Cardiac muscle cell (in vitro differentiated cells and primary cell): ENCODE results near the gene SEC11A. TPM values are rescaled to one million over a fixed set of nuclear protein-coding genes. Genes with fewer than 3 reads are reported as not detected.
"Not testable (repeated sequence)": the region's sequence is repeated elsewhere in the genome, so short reads cannot be mapped to it uniquely, and the experiment has no call there.

Experiments
- DNase-seq, 2 donors: peaks; one replicate each; pipeline versions ENCODE4 v3.0.0 to v3.0.0-alpha.2; 2010 to 2017; ENCODE audit warnings: low read depth in 1 of 2, low spot score in 1 of 2
- H3K27ac ChIP-seq: fragments of 200-600 bp; sonication (generic); 2 replicates; pipeline ENCODE4 v1.5.1; 2016
- H3K27me3 ChIP-seq: fragments of 200-600 bp; sonication (generic); 2 replicates; pipeline ENCODE4 v1.6.0; 2016; ENCODE audit warnings: control low read depth
- H3K36me3 ChIP-seq: fragments of 200-600 bp; sonication (generic); 2 replicates; pipeline ENCODE4 v1.5.1; 2016; ENCODE audit warnings: control low read depth
- H3K4me1 ChIP-seq: fragments of 200-600 bp; sonication (generic); 2 replicates; pipeline ENCODE4 v1.8.1; 2017; ENCODE audit warnings: low read depth, mild to moderate bottlenecking, mixed run types
- H3K4me3 ChIP-seq: fragments of 200-600 bp; sonication (generic); 2 replicates; pipeline ENCODE4 v1.5.1; 2016; ENCODE audit warnings: mild to moderate bottlenecking
- H3K9me3 ChIP-seq: fragments of 200-600 bp; sonication (generic); 2 replicates; pipeline ENCODE4 v1.5.1; 2017; ENCODE audit warnings: low read depth, mild to moderate bottlenecking, control low read depth
- CTCF ChIP-seq: IDR thresholded peaks from 2 replicates; pipeline ENCODE4 v1.5.1; 2012; ENCODE audit warnings: low read depth, mild to moderate bottlenecking, low read length
- polyA plus RNA-seq: library from polyadenylated mRNA; unstranded; fragments of >200 nt; fragmentation: Nextera tagmentation; extraction: Ambion mirVana; gene quantifications from 2 replicates; pipeline ENCODE4 v1.2.1, GENCODE V29; 2016
- total RNA-seq: library from RNA; depleted of rRNA; stranded (reverse); fragments of >200 nt; gene quantifications from 2 replicates; pipeline ENCODE4 v1.2.3, GENCODE V29; 2016

The SEC11A gene
- total and polyA plus RNA-seq, 2 experiments from 2014 or later, result 117 to 137 TPM

GRCh38 chr15:84689858-84690257 lies 26.1 kb downstream of the SEC11A start:
- Histone ChIP-seq H3K36me3 (peaks cover 28% of the 10 kb centered on the region), H3K9me3 (no peaks in the 10 kb centered on the region), H3K27ac (no peak overlapping the region), H3K4me1 (no peaks in the 10 kb centered on the region), H3K4me3 (no peak overlapping the region), H3K27me3 (no peaks in the 10 kb centered on the region)
- TF ChIP-seq CTCF, result no peak
- no peak for DNase-seq

- H3K4me1 ChIP-seq, H3K9me3 ChIP-seq, DNase-seq, H3K27me3 ChIP-seq, H3K27ac ChIP-seq, H3K4me3 ChIP-seq: not testable (repeated sequence)
- peaks cover 41% of the 10 kb centered on the region for H3K36me3 ChIP-seq
Observed at GRCh38 chr15:84686446-84686845, 29.5 kb downstream of the SEC11A start.

GRCh38 chr15:84685304-84685703 lies 30.6 kb downstream of the SEC11A start:
- H3K4me1 ChIP-seq, result no peaks in the 10 kb centered on the region
- no peak for TF ChIP-seq CTCF
- peaks cover 40% of the 10 kb centered on the region for H3K36me3 ChIP-seq
- H3K9me3 ChIP-seq, result no peaks in the 10 kb centered on the region
- no peak overlapping the region for H3K4me3 ChIP-seq
- H3K27ac ChIP-seq, result no peak overlapping the region
- DNase-seq, result peak in 1 of 2 donors; percentile 89
- H3K27me3 ChIP-seq, result no peaks in the 10 kb centered on the region

- DNase-seq, result peak in 1 of 2 donors; percentile 52
- Histone ChIP-seq H3K4me1 (no peaks in the 10 kb centered on the region), H3K9me3 (no peaks in the 10 kb centered on the region), H3K4me3 (no peak overlapping the region), H3K27ac (no peak overlapping the region), H3K27me3 (no peaks in the 10 kb centered on the region), H3K36me3 (peaks cover 39% of the 10 kb centered on the region)
- TF ChIP-seq CTCF, result no peak
Observed at GRCh38 chr15:84684092-84684491, 31.8 kb downstream of the SEC11A start.

GRCh38 chr15:84681831-84682230 lies 34.1 kb downstream of the SEC11A start:
- no peaks in the 10 kb centered on the region for H3K4me1 ChIP-seq
- H3K9me3 ChIP-seq, result no peaks in the 10 kb centered on the region
- peaks cover 33% of the 10 kb centered on the region for H3K36me3 ChIP-seq
- no peak overlapping the region for H3K27ac ChIP-seq
- no peak for TF ChIP-seq CTCF
- peak in 1 of 2 donors; percentile 83 for DNase-seq
- no peaks in the 10 kb centered on the region for H3K27me3 ChIP-seq
- no peak overlapping the region for H3K4me3 ChIP-seq

GRCh38 chr15:84671211-84671610 lies 44.7 kb downstream of the SEC11A start:
- Histone ChIP-seq H3K36me3 (peaks cover 51% of the 10 kb centered on the region), H3K27me3 (no peaks in the 10 kb centered on the region), H3K4me3 (no peak overlapping the region), H3K27ac (no peak overlapping the region), H3K4me1 (no peaks in the 10 kb centered on the region), H3K9me3 (no peaks in the 10 kb centered on the region)
- TF ChIP-seq CTCF, result no peak
- DNase-seq, result peak in 1 of 2 donors; percentile 89
